ENCODE measurements around the gene MEIS3.
"Not testable (repeated sequence)": the region's sequence is repeated elsewhere in the genome, so short reads cannot be mapped to it uniquely, and the experiment has no call there.

MEIS3 gene

DNA sequence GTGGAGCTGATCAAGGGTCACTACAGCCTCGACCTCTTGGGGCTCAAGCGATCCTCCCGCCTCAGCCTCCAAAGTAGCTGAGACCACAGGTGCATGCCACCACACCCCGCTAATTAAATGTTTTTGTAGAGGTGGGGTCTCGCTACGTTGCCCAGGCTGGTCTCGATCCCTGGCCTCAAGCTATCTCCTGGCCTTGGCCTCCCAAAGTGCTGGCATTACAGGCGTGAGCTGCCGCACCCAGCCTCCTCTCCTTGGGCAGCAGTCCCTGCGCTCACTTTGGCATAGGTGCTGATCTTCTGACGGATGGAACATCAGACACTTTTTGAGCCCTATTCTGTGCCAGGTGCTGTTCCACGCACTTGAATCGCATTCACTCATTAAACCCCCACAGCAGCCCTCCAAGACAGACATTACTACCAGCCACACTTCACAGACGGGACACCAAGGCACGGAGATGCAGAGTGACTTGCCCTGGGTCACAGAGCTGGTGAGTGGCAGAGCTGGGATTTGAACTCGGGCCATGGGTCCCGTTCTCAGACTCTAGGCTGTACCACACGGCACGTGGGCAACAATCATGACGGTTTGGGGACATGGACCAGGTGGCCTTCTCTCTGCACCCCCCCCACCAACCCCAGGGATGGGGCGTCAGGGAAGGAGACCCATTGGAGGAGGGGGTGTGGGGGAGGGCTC lies 3.2 kb downstream of the MEIS3 start:
- DNase-seq (ENCODE audit: low spot score), result no peak

DNA sequence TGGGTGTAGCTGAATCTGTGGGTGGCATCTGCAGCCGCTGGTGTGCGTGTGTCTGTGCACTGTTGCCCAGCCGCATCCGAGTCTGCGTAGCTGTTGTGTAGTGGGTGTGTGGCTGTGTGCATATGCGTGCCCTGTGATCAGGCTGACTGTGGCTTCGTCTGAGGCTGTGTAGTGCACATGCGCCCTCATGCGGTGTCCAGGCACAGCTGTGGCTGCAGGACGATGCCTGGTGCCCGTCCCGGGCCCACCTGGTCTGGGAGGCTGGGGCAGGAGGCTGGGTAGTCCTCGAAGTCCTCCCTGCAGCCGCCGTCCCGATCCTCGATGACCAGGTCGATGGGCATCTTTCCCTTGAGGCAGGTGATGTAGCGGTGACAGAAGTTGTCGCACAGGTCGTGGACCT lies 4.9 kb downstream of the MEIS3 start:
- DNase-seq (ENCODE audit: low spot score), result no peak

DNA sequence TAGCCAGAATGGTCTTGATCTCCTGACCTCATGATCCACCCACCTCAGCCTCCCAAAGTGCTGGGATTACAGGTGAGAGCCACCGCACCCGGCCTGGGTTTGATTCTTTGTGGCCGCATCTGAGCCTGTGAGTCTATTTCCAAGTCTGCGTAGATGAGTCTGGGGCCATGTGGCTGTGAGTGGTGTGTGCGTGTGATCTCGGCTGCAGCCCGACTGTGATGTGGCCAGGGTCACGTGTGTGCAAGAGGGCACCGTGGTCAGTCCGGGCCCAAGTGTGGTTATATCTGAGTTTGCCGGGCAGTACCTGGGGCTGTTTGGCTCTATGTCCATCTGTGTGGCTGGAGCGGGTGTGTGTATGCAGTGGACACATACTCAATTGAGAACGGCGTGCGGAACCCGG lies 5.4 kb downstream of the MEIS3 start:
- DNase-seq (ENCODE audit: low spot score), result no peak

DNA sequence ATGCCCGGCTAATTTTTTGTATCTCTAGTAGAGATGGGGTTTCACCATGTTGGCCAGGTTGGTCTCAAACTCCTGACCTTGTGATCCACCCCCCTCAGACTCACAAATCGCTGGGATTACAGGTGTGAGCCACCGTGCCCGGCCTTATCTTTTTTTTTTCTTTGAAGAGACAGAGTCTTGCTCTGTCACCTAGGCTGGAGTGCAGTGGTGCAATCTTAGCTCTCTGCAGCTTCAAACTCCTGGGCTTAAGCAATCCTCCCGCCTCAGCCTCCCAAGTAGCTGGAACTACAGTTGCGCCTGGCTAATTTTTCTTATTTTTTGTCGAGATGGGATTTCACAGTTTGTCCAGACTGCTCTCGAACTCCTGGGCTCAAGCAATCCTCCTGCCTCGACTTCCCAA lies 7.6 kb downstream of the MEIS3 start:
- DNase-seq (ENCODE audit: low spot score), result not testable (repeated sequence)

DNA sequence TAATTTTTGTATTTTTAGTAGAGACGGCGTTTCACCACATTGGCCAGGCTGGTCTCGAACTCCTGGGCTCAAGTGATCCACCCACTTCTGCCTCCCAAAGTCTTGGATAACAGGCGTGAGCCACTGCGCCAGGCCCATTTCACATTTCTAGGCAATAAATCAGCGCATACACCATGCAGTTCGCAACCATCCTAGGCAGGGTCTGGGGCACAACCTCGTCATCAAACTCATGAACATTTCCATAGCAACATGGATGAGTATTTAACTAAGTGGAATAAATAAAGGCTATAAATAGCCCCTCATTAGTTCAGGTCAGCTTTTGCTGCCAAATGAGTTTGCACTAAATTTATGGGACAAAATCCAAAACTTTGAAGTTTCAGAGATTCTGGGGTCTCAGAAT lies 8.2 kb downstream of the MEIS3 start:
- DNase-seq (ENCODE audit: low spot score), result no peak

DNA sequence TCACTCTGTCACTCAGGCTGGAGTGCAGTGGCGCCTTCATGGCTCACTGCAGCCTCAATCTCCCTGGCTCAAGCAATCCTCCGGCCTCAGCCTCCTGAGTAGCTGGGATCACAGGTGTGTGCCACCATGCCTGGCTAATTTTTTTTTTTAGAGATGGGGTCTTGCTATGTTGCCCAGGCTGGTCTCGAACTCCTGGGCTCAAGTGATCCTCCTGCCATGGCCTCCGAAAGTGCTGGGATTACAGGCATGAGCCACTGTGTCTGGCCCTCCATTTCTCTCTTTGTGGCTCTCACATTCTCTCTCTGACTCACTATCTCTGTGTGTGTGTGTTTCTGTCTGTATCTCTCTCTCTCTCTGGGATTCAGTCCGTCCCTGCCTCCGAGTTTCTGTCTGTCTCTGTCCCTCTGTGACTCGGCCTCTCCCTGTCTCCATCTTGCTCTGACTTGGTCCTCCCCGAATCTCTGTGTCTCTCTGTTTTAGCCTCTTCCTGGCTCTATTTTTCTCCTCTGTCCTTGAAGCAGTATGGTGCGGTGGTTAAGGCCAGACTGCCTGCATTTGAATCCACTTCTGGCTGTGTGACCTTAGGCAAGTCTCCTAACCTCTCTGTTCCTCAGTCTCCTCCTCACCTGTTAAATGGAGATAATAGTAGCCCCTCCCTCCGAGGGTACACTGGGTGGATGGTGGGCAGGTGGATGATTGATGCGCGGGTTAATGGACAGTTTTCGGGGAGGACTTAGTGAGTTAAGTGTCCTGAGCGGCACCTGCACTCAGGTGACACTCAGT lies 11.0 kb downstream of the MEIS3 start:
- no peak for DNase-seq (ENCODE audit: low spot score)

DNA sequence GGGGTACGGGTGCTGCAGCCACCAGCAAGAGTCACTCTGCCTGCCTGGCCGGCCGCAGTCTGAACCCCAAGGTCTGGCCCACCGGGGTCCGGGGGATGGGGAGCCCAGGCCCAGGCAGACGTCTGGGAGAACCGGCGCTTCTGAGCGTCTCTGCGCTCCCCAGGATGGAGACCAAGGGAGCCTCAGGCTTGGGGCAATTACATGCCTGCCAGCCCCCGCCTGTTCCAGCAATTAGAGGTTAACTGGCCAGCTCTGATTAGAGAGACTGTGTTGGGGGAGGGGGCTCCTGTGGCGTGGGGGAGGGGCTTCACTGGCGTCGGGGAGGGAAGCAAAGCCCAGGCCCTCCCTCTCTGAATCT lies 11.9 kb downstream of the MEIS3 start:
- no peak for DNase-seq (ENCODE audit: low spot score)

DNA sequence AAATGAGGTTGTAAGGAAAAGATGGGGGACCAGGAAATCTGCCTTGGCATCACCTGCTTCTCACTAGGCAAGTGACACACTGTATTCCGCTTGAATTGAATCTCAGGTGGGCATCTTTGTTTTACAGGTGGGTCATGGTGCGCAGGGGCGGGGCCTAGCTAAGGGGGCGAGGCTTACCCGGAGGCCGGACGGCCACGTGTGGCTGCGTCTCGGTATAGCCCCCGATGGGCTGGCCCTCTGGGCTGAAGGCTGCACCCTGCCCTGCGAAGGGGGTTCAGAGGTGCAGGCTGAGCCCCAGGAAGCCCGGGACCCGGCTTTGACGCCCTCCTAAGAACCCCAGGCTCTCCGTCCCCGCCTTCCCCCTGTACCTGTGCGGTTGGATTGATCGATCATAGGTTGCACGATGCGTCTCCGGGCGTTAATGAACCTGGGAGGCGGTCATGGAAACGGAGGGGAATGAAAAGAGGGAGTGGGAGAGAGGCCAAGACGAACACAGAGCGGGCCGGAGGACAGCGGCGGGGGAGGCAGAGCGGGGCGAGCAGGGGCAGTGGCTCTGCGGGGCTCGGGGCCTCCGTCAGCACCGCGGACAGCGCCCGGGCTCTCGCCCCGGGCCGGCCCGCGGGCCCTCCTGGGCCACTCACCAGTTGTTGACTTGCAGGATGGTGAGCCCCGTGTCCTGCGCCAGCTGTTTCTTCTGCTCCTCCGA lies 12.5 kb downstream of the MEIS3 start:
- no peak for DNase-seq (ENCODE audit: low spot score)

DNA sequence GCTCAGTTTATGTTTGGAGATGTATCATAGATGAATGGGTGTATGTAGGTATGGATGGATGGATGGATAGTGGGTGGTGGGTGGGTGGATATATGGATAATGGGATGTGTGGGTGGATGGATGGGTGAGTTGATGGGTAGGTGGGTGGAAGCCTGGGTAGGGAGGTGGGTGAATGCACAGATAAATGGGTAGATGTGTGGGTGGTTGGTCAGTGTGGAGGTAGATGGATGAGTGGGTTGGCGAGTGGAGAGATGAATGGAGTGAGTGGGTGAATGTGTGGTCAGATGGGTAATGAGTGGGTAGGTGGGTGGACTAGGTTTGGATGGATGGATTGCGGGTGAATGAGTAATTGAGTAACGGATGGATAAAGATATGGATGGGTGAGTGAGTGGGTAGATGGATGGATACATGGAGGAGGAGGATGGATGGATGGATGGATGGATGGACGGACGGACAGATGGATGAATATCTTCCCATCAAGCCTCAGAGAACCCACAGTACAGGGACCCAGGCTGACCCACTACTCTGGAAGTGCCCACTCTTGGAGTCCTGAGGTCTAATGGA lies 13.4 kb downstream of the MEIS3 start:
- no peak for DNase-seq (ENCODE audit: low spot score)

DNA sequence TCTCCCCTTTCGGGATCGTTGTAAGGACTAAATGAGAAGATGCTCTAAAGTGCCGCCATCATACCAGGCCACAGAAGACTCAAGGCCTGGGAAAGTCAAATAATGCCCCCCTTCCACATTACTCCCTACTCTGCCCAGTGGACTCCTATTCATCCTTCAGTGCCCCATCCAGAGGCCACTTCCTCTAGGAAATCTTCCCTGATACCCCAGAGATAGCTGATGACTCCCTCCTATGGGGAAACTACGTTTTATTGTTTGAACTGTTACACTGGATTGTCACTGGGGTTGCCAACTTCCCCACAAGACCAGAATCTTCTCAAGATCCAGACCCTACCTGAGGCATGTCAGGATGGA lies 14.2 kb downstream of the MEIS3 start:
- DNase-seq (ENCODE audit: low spot score), result no peak

DNA sequence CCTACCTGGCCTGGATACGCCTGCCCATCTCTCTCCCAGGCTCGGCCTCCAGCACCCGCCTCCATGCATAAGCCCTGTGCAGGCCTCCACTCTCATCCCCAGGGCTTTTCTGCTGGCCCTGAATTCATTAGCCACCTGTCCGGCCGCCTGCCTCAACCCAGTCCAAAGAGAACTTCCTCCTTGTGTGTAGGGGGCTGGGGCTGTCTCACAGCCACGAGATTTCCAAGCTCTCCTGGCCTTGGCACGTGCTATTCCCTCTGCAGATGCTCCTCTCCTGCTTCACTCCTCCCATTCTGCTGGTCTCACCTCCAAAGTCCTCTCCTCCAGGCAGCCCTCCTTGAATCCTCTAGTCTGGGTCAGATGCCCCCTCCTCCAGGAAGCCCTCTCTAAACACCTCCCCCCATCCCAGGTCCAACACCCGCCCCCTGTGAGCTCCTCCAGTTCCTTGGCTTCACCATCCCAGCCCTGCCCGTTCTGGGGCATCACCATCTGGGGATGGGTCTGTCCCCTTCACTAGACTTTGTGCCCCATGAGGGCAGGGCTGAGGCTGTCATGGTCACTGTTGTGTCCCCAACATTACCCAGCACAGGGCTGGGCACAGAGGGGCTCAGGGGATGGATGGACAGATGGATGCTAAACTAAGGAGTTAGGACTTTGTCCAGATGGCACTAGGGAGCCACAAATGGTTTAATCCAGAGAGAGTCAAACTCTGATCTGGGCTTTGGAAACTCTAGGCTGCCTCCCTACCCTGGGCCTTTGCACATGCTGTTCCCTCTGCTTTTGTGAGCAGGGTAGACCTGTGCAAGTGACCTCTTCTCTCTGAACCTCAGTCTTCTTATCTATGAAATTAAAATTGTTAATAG lies 14.8 kb downstream of the MEIS3 start:
- DNase-seq (ENCODE audit: low spot score), result no peak

DNA sequence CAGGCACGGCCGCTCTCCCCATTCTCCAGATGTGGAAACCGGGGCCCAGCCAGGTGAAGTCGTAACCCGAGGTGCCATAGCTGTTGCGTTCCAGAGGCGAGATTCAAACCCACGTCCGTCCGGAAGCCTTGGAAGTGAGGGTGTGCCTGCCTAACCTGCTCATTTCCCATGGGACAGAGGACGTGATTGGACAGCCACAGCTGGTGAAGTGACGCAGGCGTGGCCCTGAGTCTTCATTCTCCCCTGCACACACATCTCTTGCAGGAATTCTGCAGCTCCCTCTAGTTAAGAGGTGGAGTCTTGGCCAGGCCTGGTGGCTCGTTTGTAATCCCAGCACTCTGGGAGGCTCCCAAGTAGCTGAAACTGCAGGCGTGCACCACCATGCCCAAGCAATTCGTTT lies 16.8 kb downstream of the MEIS3 start:
- DNase-seq (ENCODE audit: low spot score), result no peak

DNA sequence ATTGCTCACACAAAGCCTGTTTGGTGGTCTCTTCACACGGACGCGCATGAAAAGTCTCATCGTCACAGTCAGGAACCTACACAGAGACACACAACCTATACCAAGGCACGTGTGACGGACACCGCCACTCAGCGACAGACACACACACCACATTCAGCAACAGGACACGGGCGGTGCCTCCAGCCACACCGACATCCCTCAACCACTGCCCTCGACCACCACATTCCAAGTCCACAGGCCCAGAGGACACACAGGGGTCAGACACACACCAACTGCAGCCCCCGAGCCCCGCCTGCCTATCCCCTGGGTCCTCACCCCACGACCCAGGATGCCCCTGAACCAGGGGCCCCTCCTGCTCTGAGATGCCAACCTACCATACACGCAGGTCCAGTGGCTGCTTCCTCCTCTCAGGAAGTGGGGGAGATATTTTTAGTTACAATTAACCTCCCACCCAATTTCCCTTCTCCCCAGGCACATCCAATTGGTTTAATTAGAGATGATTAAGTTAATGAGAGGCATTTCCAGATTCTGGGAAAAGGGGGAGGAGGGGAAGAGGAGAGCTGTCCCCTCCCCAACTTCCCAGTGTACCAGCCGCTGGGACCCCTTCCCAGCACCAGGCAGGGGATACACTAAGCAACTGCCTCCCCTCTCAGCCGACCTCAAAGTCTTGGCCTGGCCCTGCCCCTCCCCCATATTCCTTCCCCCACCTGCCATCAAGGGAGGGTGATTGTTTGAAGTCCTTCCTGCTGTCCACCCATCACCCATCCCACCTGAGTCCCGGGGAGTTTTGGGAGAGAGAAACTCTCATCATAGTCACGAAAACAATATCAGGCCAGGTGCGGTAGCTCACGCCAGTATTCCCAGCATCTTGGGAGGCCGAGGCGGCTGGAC lies 20.4 kb downstream of the MEIS3 start:
- no peak for DNase-seq (ENCODE audit: low spot score)

DNA sequence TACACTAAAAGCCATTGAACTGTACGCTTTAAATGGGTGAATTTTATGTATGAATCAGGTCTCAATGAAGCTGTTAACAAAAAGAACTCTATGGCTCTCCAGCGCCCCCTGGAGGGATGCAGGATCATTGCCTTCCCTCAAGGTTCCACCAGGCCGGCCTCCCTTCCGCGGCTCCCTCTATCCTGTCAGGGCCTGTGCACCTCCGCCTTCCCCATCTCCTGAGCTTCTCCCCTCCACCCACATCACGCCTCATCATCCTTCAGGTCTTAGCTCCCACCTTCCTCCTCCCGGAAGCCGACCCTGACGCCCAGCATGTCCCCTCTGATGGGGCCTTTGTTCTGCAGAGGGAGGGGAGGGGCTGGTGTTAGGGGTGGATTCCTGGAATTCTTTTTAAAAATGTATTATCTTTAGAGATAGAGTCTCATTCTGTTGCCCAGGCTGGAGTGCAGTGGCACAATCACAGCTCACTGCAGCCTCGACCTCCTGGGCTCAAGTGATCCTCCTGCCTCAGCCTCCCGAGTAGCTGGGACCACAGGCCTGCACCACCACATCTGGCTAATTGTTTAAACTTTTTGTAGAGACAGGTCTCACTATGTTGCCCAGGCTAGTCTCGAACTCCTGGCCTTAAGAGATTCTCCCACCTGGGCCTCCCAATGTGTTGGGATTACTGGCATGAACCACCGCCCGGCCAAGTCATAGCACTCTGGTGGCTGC lies 27.7 kb downstream of the MEIS3 start:
- DNase-seq (ENCODE audit: low spot score), result peak; percentile 82

DNA sequence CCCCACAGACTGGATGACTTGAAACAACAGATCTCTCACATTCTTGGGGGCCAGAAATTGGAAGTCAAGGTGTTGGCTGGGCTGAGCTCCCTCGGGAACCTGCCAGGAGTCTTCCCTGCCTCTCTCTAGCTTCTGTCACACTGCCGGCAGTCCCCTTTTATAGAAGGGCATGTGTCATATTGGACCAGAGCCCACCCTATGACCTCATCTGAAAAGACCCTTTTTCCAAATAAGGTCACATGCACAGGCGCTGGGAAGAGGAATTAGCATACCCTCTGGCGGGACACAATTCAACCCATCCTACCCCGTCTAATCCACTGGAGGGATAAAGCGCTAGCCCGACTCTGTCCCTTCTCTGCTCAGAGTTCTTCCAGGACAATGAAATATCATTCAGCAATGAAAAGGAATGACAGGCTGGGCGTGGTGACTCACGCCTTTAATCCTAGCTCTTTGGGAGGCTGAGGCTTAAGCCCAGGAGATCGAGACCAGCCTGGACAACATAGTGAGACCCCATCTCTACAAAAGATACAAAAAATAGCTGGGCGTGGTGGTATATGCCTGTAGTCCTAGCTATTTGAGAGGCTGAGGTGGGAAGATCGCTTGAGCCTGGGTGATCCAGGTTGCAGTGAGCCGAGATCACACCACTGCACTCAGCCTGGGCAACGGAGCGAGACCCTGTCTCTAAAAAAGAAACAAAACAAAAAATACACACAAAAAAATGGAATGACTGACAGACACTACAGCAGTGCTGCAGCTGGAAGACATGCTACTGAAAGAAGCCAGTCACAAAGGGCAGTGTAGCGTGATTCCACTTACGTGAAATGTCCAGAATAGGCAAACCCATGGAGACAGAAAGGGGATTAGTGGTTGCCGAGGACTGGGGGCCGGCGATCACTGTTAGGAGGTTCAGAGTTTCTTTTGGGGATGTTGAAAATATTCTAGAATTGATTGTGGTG lies 28.5 kb downstream of the MEIS3 start:
- DNase-seq (ENCODE audit: low spot score), result no peak

DNA sequence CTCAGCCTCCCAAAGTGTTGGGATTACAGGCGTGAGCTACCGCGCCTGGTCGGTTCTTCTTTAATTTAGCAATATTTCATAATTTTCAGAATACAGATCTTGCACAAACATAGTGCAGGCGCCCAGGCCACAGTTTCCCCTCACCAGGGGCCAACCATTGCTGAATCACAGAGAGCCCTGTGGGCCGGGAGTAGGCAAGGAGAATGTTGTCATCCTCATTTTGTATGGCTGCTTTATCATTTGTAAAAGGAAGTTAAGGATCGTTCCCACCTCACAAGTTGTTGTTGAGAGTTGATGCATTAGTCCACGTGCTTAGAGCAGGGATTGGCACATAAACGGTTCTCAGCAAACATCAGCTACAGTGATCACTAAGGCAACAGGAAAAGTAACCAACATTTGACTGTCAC lies 30.2 kb downstream of the MEIS3 start:
- DNase-seq (ENCODE audit: low spot score), result peak; percentile 9

DNA sequence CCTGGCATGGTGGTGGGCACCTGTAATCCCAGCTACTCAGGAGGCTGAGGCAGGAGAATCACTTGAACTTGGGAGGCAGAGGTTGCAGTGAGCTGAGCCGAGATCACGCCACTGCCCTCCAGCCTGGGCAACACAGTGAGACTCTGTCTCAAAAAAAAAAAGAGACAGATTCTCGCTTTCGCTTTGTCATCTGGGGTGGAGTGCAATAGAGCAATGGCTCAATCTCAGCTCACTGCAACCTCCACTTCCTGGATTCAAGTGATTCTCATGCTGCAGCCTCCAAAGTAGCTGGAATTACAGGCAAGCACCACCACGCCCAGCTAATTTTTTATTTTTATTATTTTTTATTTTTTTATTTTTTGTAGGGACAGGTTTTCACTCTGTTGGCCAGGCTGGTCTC lies 30.6 kb downstream of the MEIS3 start:
- not testable (repeated sequence) for DNase-seq (ENCODE audit: low spot score)

DNA sequence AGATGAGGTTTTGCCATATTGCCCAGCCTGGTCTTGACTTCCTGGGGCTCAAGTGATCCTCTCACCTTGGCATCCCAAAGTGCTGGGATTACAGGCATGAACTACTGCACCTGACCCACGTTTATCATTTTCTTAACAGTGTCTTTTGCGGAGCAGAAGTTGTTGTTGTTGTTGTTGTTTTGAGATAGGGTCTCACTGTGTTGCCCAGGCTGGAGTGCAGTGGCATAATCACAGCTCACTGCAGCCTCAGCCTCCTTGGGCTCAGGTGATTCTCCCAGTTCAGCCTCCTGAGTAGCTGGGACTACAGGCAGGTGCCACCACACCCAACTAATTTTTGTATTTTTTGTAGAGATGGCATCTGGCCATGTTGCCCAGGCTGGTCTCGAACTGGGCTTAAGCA lies 31.7 kb downstream of the MEIS3 start:
- not testable (repeated sequence) for DNase-seq (ENCODE audit: low spot score)

DNA sequence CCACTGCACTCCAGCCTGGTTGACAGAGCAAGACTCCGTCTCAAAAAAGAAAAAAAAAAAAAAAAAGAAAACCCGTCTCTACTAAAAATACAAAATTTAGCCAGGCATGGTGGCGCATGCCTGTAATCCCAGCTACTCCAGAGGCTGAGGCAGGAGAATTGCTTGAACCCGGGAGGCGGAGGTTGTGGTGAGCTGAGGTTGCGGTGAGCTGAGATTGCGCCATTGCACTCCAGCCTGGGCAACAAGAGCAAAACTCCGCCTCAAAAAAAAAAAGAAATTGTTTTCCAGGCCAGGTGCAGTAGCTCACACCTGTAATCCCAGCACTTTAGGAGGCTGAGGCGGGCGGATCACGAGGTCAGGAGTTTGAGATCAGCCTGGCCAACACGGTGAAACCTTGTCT lies 32.7 kb downstream of the MEIS3 start:
- not testable (repeated sequence) for DNase-seq (ENCODE audit: low spot score)

All from CD4-positive, alpha-beta T cell treated with Interleukin-2 at 100 ng/mL for 4 hours (primary cell).